ENCODE measurements around the gene RAVER1. TPM values are rescaled to one million over a fixed set of nuclear protein-coding genes. Genes with fewer than 3 reads are reported as not detected.

RAVER1 gene
- total and polyA plus RNA-seq, 10 of the 15 experiments (the other 5 are each of a cell fraction or from before 2014, with no cell fraction given), result 0.03 to 87.0 (median 12.1) TPM

GRCh38 chr19:10346509-10346908, 13.2 kb upstream of the RAVER1 start (continued):
- TF ChIP-seq EP300 (IDR thresholded peaks at IDR 0.05; ENCODE audit: borderline replicate concordance in 1 of 2, control insufficient read depth in 1 of 2, low read depth in 2 of 2, low read length in 2 of 2) (no peak), STAT1 (conservative IDR thresholded peaks at IDR 0.05) (no peak), NR2C1 (IDR thresholded peaks at IDR 0.05) (no peak), ATF2 (IDR thresholded peaks at IDR 0.05; ENCODE audit: low read length) (no peak), BCLAF1 (IDR thresholded peaks at IDR 0.05) (no peak), MXI1 (IDR thresholded peaks at IDR 0.05; ENCODE audit: low read depth, low read length) (no peak), MYC (IDR thresholded peaks at IDR 0.05; ENCODE audit: insufficient read depth, insufficient read length, insufficient replicate concordance, low read length, severe bottlenecking) (no peak), TCF7 (IDR thresholded peaks at IDR 0.05; ENCODE audit: borderline replicate concordance) (no peak)
- TF ChIP-seq, protein P1, sequence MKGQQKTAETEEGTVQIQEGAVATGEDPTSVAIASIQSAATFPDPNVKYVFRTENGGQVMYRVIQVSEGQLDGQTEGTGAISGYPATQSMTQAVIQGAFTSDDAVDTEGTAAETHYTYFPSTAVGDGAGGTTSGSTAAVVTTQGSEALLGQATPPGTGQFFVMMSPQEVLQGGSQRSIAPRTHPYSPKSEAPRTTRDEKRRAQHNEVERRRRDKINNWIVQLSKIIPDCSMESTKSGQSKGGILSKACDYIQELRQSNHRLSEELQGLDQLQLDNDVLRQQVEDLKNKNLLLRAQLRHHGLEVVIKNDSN (IDR thresholded peaks at IDR 0.05; ENCODE audit: borderline replicate concordance, extremely low read length, insufficient read depth, low read depth, low read length), result no peak
- TF ChIP-seq, protein P2, sequence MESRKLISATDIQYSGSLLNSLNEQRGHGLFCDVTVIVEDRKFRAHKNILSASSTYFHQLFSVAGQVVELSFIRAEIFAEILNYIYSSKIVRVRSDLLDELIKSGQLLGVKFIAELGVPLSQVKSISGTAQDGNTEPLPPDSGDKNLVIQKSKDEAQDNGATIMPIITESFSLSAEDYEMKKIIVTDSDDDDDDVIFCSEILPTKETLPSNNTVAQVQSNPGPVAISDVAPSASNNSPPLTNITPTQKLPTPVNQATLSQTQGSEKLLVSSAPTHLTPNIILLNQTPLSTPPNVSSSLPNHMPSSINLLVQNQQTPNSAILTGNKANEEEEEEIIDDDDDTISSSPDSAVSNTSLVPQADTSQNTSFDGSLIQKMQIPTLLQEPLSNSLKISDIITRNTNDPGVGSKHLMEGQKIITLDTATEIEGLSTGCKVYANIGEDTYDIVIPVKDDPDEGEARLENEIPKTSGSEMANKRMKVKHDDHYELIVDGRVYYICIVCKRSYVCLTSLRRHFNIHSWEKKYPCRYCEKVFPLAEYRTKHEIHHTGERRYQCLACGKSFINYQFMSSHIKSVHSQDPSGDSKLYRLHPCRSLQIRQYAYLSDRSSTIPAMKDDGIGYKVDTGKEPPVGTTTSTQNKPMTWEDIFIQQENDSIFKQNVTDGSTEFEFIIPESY (IDR thresholded peaks at IDR 0.05), result no peak

All from GM12878 (cell line).